BLaER1 treated with 17β-estradiol and CSF1 and Interleukin-3, amounts not matched to agents 10 nM and 100 nM (cell line): ENCODE data around the gene PTPRT.

Experiments
- H3K27ac ChIP-seq, 11 experiments: shearing (Covaris generic); formaldehyde crosslinking; 2 replicates each; pipeline ENCODE4 v1.8.1; 2022
- H3K27me3 ChIP-seq, 11 experiments: shearing (Covaris generic); formaldehyde crosslinking; 2 replicates each; pipeline ENCODE4 v1.8.1; 2022
- H3K36me3 ChIP-seq, 11 experiments: shearing (Covaris generic); formaldehyde crosslinking; 2 replicates each; pipeline ENCODE4 v1.8.1; 2022
- H3K4me1 ChIP-seq, 10 experiments: shearing (Covaris generic); formaldehyde crosslinking; 2 replicates each; pipeline ENCODE4 v1.8.1; 2022
- H3K4me2 ChIP-seq, 11 experiments: shearing (Covaris generic); formaldehyde crosslinking; 2 replicates each; pipeline ENCODE4 v1.8.1; 2022
- H3K4me3 ChIP-seq, 10 experiments: shearing (Covaris generic); formaldehyde crosslinking; 2 replicates each; pipeline ENCODE4 v1.8.1; 2022
- H3K9ac ChIP-seq, 11 experiments: shearing (Covaris generic); formaldehyde crosslinking; 2 replicates each; pipeline ENCODE4 v1.8.1; 2022
- H3K9me3 ChIP-seq, 11 experiments: shearing (Covaris generic); formaldehyde crosslinking; replicated peaks in 1 of 11; 2 replicates each; pipeline ENCODE4 v1.8.1; 2022
- H4K20me1 ChIP-seq, 11 experiments: shearing (Covaris generic); formaldehyde crosslinking; 2 replicates each; pipeline ENCODE4 v1.8.1; 2022
- Cebpa-rat ChIP-seq, 11 experiments: shearing (Covaris generic); IDR thresholded peaks; 2 replicates each; pipeline ENCODE4 v1.8.1; 2022

The PTPRT gene

GRCh38 chr20:42744756-42745465 lies 444.8 kb downstream of the PTPRT start:
- no peak overlapping the region for H3K27ac ChIP-seq
- H4K20me1 ChIP-seq = no peaks in the 10 kb centered on the region
- no peak overlapping the region for H3K4me3 ChIP-seq
- no peak for TF ChIP-seq Cebpa-rat (IDR thresholded peaks at IDR 0.05)
- H3K36me3 ChIP-seq = no peaks in the 10 kb centered on the region
- no peaks in the 10 kb centered on the region for H3K9me3 ChIP-seq
- H3K4me1 ChIP-seq = peaks cover 0 to 6% (median 0%) of the 10 kb centered on the region in 10 experiments; a peak in 2 of 20 replicates
- no peak overlapping the region for H3K9ac ChIP-seq
- H3K27me3 ChIP-seq = no peaks in the 10 kb centered on the region
- H3K4me2 ChIP-seq = no peak overlapping the region

DNA sequence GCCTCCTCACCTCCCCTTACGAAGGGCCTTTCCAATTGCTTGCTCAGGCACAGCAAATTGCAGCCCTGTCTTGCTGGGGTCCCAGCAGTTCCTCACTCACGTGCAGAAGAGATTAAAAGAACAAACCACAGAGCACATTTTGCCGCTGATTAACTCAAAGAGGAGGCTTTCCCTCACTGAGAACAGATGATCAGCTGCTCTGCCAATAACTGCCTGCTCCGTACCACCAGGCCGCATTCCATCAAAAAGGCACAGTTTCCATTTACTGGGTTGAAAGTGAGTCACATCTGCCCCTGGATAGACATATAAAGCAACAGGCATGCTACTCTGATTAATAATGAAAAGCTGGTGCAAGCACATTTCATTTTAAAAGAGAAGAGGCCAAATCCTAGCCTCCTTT lies 446.8 kb downstream of the PTPRT start:
- H3K4me1 ChIP-seq = peaks cover 0 to 6% (median 0%) of the 10 kb centered on the region in 10 experiments; a peak in 2 of 20 replicates
- H3K27me3 ChIP-seq = no peaks in the 10 kb centered on the region
- H3K4me2 ChIP-seq = no peak overlapping the region
- H3K9ac ChIP-seq = no peak overlapping the region
- H3K4me3 ChIP-seq = no peak overlapping the region
- no peaks in the 10 kb centered on the region for H3K9me3 ChIP-seq
- no peak overlapping the region for H3K27ac ChIP-seq
- no peak for TF ChIP-seq Cebpa-rat (IDR thresholded peaks at IDR 0.05)
- no peaks in the 10 kb centered on the region for H3K36me3 ChIP-seq
- no peaks in the 10 kb centered on the region for H4K20me1 ChIP-seq

DNA sequence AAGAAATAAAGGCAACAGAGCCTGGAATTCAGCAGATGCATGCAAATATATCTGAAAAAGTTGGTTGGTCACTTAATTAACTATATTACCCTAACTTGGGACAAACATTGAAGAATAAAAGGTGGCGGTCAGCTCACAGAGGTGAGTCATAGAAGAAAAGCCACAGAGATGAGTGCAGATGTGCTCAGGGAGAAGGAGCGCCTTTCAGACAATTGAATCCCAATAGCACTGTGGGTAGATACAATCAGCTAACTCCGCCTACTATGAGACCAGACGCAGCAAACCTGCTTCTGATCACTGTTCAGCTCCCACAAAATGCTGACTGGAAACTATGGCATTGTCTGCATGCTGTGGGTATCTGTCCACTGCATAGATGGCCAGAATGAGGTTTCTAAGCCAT lies 447.8 kb downstream of the PTPRT start:
- no peaks in the 10 kb centered on the region for H4K20me1 ChIP-seq

DNA sequence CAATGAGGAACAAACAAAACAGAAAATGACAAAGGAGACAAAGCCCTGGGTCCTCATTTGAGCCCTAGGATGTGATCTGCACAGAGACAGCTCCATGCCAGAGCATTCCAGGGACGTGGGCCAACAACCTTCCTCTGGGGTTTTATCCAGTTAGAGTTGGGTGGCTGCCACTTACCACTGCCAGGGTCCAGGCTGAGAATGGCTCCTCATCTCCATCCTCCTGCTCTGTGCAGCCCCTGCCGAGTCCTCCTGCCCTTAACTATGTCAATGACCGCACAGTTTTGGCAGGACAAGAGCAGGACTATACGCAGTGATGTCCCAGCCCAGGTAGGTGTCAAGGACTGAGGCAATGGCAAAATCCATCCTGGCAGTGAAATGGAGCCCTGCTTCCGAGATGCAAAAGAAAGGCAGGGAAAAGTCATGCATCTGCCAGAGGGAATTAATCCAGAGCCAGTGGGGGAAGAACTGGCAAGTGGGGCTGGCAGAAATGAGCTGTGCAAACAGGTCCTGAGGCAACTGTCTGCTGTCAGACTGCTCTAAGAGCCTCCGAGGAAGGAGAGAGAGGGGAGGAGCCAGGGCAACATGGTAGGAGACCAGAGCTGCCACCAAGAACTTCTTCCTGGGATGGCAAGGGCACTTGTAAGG lies 449.4 kb downstream of the PTPRT start:
- Histone ChIP-seq H3K36me3 (no peaks in the 10 kb centered on the region), H3K9ac (no peak overlapping the region), H3K4me1 (no peaks in the 10 kb centered on the region), H4K20me1 (no peaks in the 10 kb centered on the region), H3K9me3 (no peaks in the 10 kb centered on the region), H3K27ac (no peak overlapping the region), H3K4me3 (no peak overlapping the region), H3K27me3 (no peaks in the 10 kb centered on the region), H3K4me2 (no peak overlapping the region)
- no peak for TF ChIP-seq Cebpa-rat (IDR thresholded peaks at IDR 0.05)

More for the DNA sequence above, 447.8 kb downstream of the PTPRT start:
- H3K9ac ChIP-seq = no peak overlapping the region
- H3K9me3 ChIP-seq = no peaks in the 10 kb centered on the region
- H3K4me3 ChIP-seq = no peak overlapping the region
- TF ChIP-seq Cebpa-rat (IDR thresholded peaks at IDR 0.05) = no peak
- no peak overlapping the region for H3K4me2 ChIP-seq
- no peaks in the 10 kb centered on the region for H3K4me1 ChIP-seq
- H3K27ac ChIP-seq = no peak overlapping the region
- H3K27me3 ChIP-seq = no peaks in the 10 kb centered on the region
- H3K36me3 ChIP-seq = no peaks in the 10 kb centered on the region

GRCh38 chr20:42739683-42740082 lies 450.0 kb downstream of the PTPRT start:
- no peak for TF ChIP-seq Cebpa-rat (IDR thresholded peaks at IDR 0.05)
- no peaks in the 10 kb centered on the region for H4K20me1 ChIP-seq

GRCh38 chr20:42735539-42735938 lies 454.2 kb downstream of the PTPRT start:
- Histone ChIP-seq H3K4me3 (no peak overlapping the region), H3K36me3 (no peaks in the 10 kb centered on the region), H4K20me1 (no peaks in the 10 kb centered on the region), H3K4me2 (no peak overlapping the region), H3K9me3 (no peaks in the 10 kb centered on the region), H3K4me1 (no peaks in the 10 kb centered on the region), H3K27ac (no peak overlapping the region), H3K9ac (no peak overlapping the region), H3K27me3 (no peaks in the 10 kb centered on the region)
- TF ChIP-seq Cebpa-rat (IDR thresholded peaks at IDR 0.05) = no peak

More at GRCh38 chr20:42739683-42740082, 450.0 kb downstream of the PTPRT start:
- H3K4me3 ChIP-seq = no peak overlapping the region
- no peaks in the 10 kb centered on the region for H3K4me1 ChIP-seq
- no peak overlapping the region for H3K4me2 ChIP-seq
- no peak overlapping the region for H3K27ac ChIP-seq
- H3K27me3 ChIP-seq = no peaks in the 10 kb centered on the region
- no peaks in the 10 kb centered on the region for H3K9me3 ChIP-seq
- no peak overlapping the region for H3K9ac ChIP-seq
- H3K36me3 ChIP-seq = no peaks in the 10 kb centered on the region

GRCh38 chr20:42734660-42735368 lies 454.9 kb downstream of the PTPRT start:
- H3K4me1 ChIP-seq = no peaks in the 10 kb centered on the region
- no peak overlapping the region for H3K4me3 ChIP-seq
- no peaks in the 10 kb centered on the region for H3K27me3 ChIP-seq
- TF ChIP-seq Cebpa-rat (IDR thresholded peaks at IDR 0.05) = no peak
- H3K27ac ChIP-seq = no peak overlapping the region
- H4K20me1 ChIP-seq = no peaks in the 10 kb centered on the region
- H3K9me3 ChIP-seq = no peaks in the 10 kb centered on the region
- H3K36me3 ChIP-seq = no peaks in the 10 kb centered on the region
- H3K4me2 ChIP-seq = no peak overlapping the region
- no peak overlapping the region for H3K9ac ChIP-seq

DNA sequence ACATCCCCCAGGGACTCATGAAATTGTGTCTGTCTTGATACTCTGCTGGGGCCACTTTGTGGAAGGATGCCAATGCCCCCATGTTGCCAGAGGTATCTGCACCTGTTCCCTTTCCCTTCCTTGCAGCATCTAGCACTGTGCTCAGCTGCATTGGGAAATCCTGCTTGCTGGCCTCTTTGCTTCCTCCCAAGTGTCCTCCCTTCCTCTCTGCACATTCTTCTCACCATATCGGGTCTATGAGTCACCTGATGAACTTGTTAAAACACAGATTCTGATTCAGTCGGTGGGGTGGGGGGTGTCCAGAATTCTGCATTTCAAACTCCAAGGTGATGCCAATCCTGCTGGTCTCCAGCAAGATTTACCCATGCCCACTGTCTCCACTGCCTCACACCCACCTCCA lies 467.8 kb downstream of the PTPRT start:
- H3K9me3 ChIP-seq = no peaks in the 10 kb centered on the region
- no peaks in the 10 kb centered on the region for H3K36me3 ChIP-seq
- no peak overlapping the region for H3K9ac ChIP-seq
- H4K20me1 ChIP-seq = no peaks in the 10 kb centered on the region
- no peaks in the 10 kb centered on the region for H3K27me3 ChIP-seq
- H3K4me2 ChIP-seq = no peak overlapping the region
- no peak for TF ChIP-seq Cebpa-rat (IDR thresholded peaks at IDR 0.05)
- H3K4me1 ChIP-seq = no peaks in the 10 kb centered on the region
- H3K27ac ChIP-seq = no peak overlapping the region
- H3K4me3 ChIP-seq = no peak overlapping the region

- Histone ChIP-seq H3K27me3 (no peaks in the 10 kb centered on the region), H3K9me3 (peaks cover 19 to 27% (median 22%) of the 10 kb centered on the region in 11 experiments), H3K9ac (no peak overlapping the region), H4K20me1 (no peaks in the 10 kb centered on the region), H3K36me3 (peaks cover 0 to 7% (median 0%) of the 10 kb centered on the region in 11 experiments; a peak in 2 of 22 replicates), H3K4me2 (peak overlapping the region in 5 of 11 experiments; percentile 4 to 56 (median 32); a peak in 8 of 22 replicates), H3K4me3 (no peak overlapping the region), H3K4me1 (peaks cover 0 to 19% (median 10%) of the 10 kb centered on the region in 10 experiments; a peak in 11 of 20 replicates), H3K27ac (no peak overlapping the region)
- no peak for TF ChIP-seq Cebpa-rat (IDR thresholded peaks at IDR 0.05)
Observed at GRCh38 chr20:42714298-42715141, 475.2 kb downstream of the PTPRT start.
